ENCODE measurements around the gene CLDN1. TPM values are rescaled to one million over a fixed set of nuclear protein-coding genes. Genes with fewer than 3 reads are reported as not detected.

The CLDN1 gene
- total and polyA plus RNA-seq, 3 experiments from 2014 or later: 0.09 TPM; not detected in 2

GRCh38 chr3:190340071-190340470, 17.8 kb upstream of the CLDN1 start:
- Mint-ChIP-seq H3K4me1 (no peaks in the 10 kb centered on the region), H3K4me3 (no peak overlapping the region), H3K9me3 (peaks cover 0 to 4% (median 0%) of the 10 kb centered on the region in 5 donors), H3K36me3 (no peaks in the 10 kb centered on the region), H3K27me3 (peaks cover 0 to 6% of the 10 kb centered on the region in 2 donors), H3K27ac (no peak overlapping the region)
- Histone ChIP-seq H3K27ac (ENCODE audit: low read depth, low read length) (no peak overlapping the region), H3K9me3 (ENCODE audit: low read length) (no peaks in the 10 kb centered on the region), H3K4me3 (ENCODE audit: low read length) (no peak overlapping the region), H3K27me3 (ENCODE audit: insufficient read depth, low read length, poor library complexity, severe bottlenecking) (no peaks in the 10 kb centered on the region), H3K36me3 (ENCODE audit: insufficient read depth, low read length) (no peaks in the 10 kb centered on the region), H3K4me1 (ENCODE audit: insufficient read depth, low read length) (no peaks in the 10 kb centered on the region)
- DNase-seq: no peak
- ChIA-PET CTCF (interaction anchor here (1.1 kb wide), 1 partner anchor 18 kb away, joined by 3 read pairs; the partner anchor contains the start of gene CLDN1), POLR2A (no interaction called here)

- Histone ChIP-seq H3K9me3 (ENCODE audit: low read length) (no peaks in the 10 kb centered on the region), H3K27ac (ENCODE audit: low read depth, low read length) (no peak overlapping the region), H3K27me3 (ENCODE audit: insufficient read depth, low read length, poor library complexity, severe bottlenecking) (no peaks in the 10 kb centered on the region), H3K4me1 (ENCODE audit: insufficient read depth, low read length) (no peaks in the 10 kb centered on the region), H3K36me3 (ENCODE audit: insufficient read depth, low read length) (no peaks in the 10 kb centered on the region), H3K4me3 (ENCODE audit: low read length) (no peak overlapping the region)
- H3K36me3 Mint-ChIP-seq: no peaks in the 10 kb centered on the region
- DNase-seq: no peak
- H3K4me1 Mint-ChIP-seq: no peaks in the 10 kb centered on the region
- H3K27me3 Mint-ChIP-seq: peaks cover 1 to 3% of the 10 kb centered on the region in 2 donors
- CTCF ChIA-PET: interaction anchor here (1.6 kb wide), 1 partner anchor 17 kb away, joined by 6 read pairs; the partner anchor contains the start of gene CLDN1
- H3K4me3 Mint-ChIP-seq: no peak overlapping the region
- POLR2A ChIA-PET: no interaction called here
- peaks cover 0 to 4% (median 0%) of the 10 kb centered on the region in 5 donors for H3K9me3 Mint-ChIP-seq
- no peak overlapping the region for H3K27ac Mint-ChIP-seq
These were observed 16.9 kb upstream of the CLDN1 start for GRCh38 chr3:190339130-190339529.

GRCh38 chr3:190338717-190339116, 16.5 kb upstream of the CLDN1 start:
- H3K27me3 Mint-ChIP-seq: peaks cover 1 to 3% of the 10 kb centered on the region in 2 donors
- Histone ChIP-seq H3K4me3 (ENCODE audit: low read length) (no peak overlapping the region), H3K4me1 (ENCODE audit: insufficient read depth, low read length) (no peaks in the 10 kb centered on the region), H3K36me3 (ENCODE audit: insufficient read depth, low read length) (no peaks in the 10 kb centered on the region), H3K27me3 (ENCODE audit: insufficient read depth, low read length, poor library complexity, severe bottlenecking) (no peaks in the 10 kb centered on the region), H3K27ac (ENCODE audit: low read depth, low read length) (no peak overlapping the region), H3K9me3 (ENCODE audit: low read length) (no peaks in the 10 kb centered on the region)
- CTCF ChIA-PET: interaction anchor here (1.6 kb wide), 1 partner anchor 16 kb away, joined by 6 read pairs; the partner anchor contains the start of gene CLDN1
- no peak overlapping the region for H3K27ac Mint-ChIP-seq
- peaks cover 0 to 4% (median 0%) of the 10 kb centered on the region in 5 donors for H3K9me3 Mint-ChIP-seq
- H3K4me3 Mint-ChIP-seq: no peak overlapping the region
- H3K4me1 Mint-ChIP-seq: no peaks in the 10 kb centered on the region
- POLR2A ChIA-PET: no interaction called here
- DNase-seq: no peak
- no peaks in the 10 kb centered on the region for H3K36me3 Mint-ChIP-seq

- Histone ChIP-seq H3K27ac (ENCODE audit: low read depth, low read length) (no peak overlapping the region), H3K9me3 (ENCODE audit: low read length) (no peaks in the 10 kb centered on the region), H3K4me3 (ENCODE audit: low read length) (no peak overlapping the region), H3K4me1 (ENCODE audit: insufficient read depth, low read length) (no peaks in the 10 kb centered on the region), H3K36me3 (ENCODE audit: insufficient read depth, low read length) (no peaks in the 10 kb centered on the region), H3K27me3 (ENCODE audit: insufficient read depth, low read length, poor library complexity, severe bottlenecking) (no peaks in the 10 kb centered on the region)
- ChIA-PET POLR2A (no interaction called here), CTCF (interaction anchor here (0.6 kb wide), 1 partner anchor 15 kb away, joined by 3 read pairs; the partner anchor contains the start of gene CLDN1)
- Mint-ChIP-seq H3K4me1 (no peaks in the 10 kb centered on the region), H3K27me3 (peaks cover 3 to 4% of the 10 kb centered on the region in 2 donors), H3K36me3 (no peaks in the 10 kb centered on the region), H3K4me3 (no peak overlapping the region), H3K27ac (no peak overlapping the region), H3K9me3 (peaks cover 0 to 3% (median 0%) of the 10 kb centered on the region in 5 donors)
- DNase-seq: no peak
These were observed 15.1 kb upstream of the CLDN1 start for GRCh38 chr3:190337301-190337700.

GRCh38 chr3:190336516-190337189, 14.4 kb upstream of the CLDN1 start:
- Mint-ChIP-seq H3K4me1 (no peaks in the 10 kb centered on the region), H3K27me3 (peaks cover 3 to 4% of the 10 kb centered on the region in 2 donors), H3K4me3 (no peak overlapping the region), H3K9me3 (no peaks in the 10 kb centered on the region), H3K27ac (no peak overlapping the region), H3K36me3 (no peaks in the 10 kb centered on the region)
- CTCF ChIA-PET: interaction anchor here (0.6 kb wide), 1 partner anchor 14 kb away, joined by 3 read pairs; the partner anchor contains the start of gene CLDN1
- no peaks in the 10 kb centered on the region for H3K9me3 ChIP-seq (ENCODE audit: low read length)
- no peaks in the 10 kb centered on the region for H3K4me1 ChIP-seq (ENCODE audit: insufficient read depth, low read length)
- H3K27ac ChIP-seq (ENCODE audit: low read depth, low read length): no peak overlapping the region
- no peaks in the 10 kb centered on the region for H3K36me3 ChIP-seq (ENCODE audit: insufficient read depth, low read length)
- POLR2A ChIA-PET: no interaction called here
- DNase-seq: no peak
- no peaks in the 10 kb centered on the region for H3K27me3 ChIP-seq (ENCODE audit: insufficient read depth, low read length, poor library complexity, severe bottlenecking)
- no peak overlapping the region for H3K4me3 ChIP-seq (ENCODE audit: low read length)

GRCh38 chr3:190333961-190334360, 11.7 kb upstream of the CLDN1 start:
- ChIA-PET CTCF (interaction anchor here (1.2 kb wide), 1 partner anchor 12 kb away, joined by 5 read pairs; the partner anchor contains the start of gene CLDN1), POLR2A (no interaction called here)
- Mint-ChIP-seq H3K27me3 (peaks cover 4 to 6% of the 10 kb centered on the region in 2 donors), H3K27ac (no peak overlapping the region), H3K9me3 (no peaks in the 10 kb centered on the region), H3K36me3 (no peaks in the 10 kb centered on the region), H3K4me1 (no peaks in the 10 kb centered on the region), H3K4me3 (no peak overlapping the region)
- Histone ChIP-seq H3K27ac (ENCODE audit: low read depth, low read length) (no peak overlapping the region), H3K36me3 (ENCODE audit: insufficient read depth, low read length) (no peaks in the 10 kb centered on the region), H3K27me3 (ENCODE audit: insufficient read depth, low read length, poor library complexity, severe bottlenecking) (no peaks in the 10 kb centered on the region), H3K4me1 (ENCODE audit: insufficient read depth, low read length) (no peaks in the 10 kb centered on the region), H3K4me3 (ENCODE audit: low read length) (no peak overlapping the region), H3K9me3 (ENCODE audit: low read length) (no peaks in the 10 kb centered on the region)
- DNase-seq: no peak

DNA sequence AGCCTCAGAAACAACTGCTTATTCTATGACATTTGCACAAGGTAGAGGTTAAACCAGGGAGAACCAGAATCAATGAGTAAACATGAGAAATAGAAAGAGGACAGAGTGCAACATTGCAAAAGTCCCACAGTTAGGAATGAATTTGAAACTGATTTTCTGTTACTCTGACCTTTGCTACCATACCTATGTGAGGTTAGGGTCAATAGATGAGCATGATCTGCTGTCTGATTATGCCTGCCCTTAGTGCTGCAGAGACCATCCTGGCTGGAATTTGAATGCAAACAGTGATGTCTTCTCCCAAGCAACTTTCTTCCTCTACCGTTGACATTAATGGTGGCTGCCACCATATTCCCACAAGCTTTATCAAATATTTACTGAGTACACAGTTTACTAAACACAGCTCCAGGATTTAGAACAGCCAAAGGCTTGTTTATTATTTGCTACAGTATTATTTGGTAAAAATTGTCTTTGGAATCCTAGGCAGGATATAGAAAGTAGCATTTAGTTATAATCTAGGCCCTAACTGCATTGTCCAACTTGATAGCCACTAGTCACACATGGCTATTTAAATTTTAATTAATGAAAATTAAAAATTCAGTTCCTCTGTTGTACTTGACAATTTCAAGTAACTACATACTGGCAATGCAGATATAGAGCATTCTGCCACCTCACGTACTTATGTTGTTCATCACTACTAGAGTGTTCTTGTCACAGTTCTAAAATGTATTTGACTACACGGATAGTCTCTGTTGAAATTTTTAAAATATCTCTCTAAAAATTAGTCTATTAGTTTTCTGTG, 8.9 kb upstream of the CLDN1 start:
- peaks cover 5 to 24% of the 10 kb centered on the region in 2 donors for H3K27me3 Mint-ChIP-seq
- no peak overlapping the region for H3K4me3 ChIP-seq (ENCODE audit: low read length)
- no peaks in the 10 kb centered on the region for H3K27me3 ChIP-seq (ENCODE audit: insufficient read depth, low read length, poor library complexity, severe bottlenecking)
- no peak overlapping the region for H3K27ac ChIP-seq (ENCODE audit: low read depth, low read length)
- H3K4me1 Mint-ChIP-seq: no peaks in the 10 kb centered on the region
- H3K9me3 Mint-ChIP-seq: no peaks in the 10 kb centered on the region
- H3K9me3 ChIP-seq (ENCODE audit: low read length): no peaks in the 10 kb centered on the region
- ChIA-PET CTCF (no interaction called here), POLR2A (no interaction called here)
- no peaks in the 10 kb centered on the region for H3K36me3 ChIP-seq (ENCODE audit: insufficient read depth, low read length)
- no peaks in the 10 kb centered on the region for H3K36me3 Mint-ChIP-seq
- no peak for DNase-seq
- no peaks in the 10 kb centered on the region for H3K4me1 ChIP-seq (ENCODE audit: insufficient read depth, low read length)
- H3K27ac Mint-ChIP-seq: no peak overlapping the region
- H3K4me3 Mint-ChIP-seq: no peak overlapping the region

- H3K27ac Mint-ChIP-seq: no peak overlapping the region
- peaks cover 7% of the 10 kb centered on the region for H3K4me1 ChIP-seq (ENCODE audit: insufficient read depth, low read length)
- H3K27me3 Mint-ChIP-seq: peaks cover 20 to 49% of the 10 kb centered on the region in 2 donors
- peaks cover 0 to 4% (median 0%) of the 10 kb centered on the region in 3 donors for H3K36me3 Mint-ChIP-seq
- H3K27me3 ChIP-seq (ENCODE audit: insufficient read depth, low read length, poor library complexity, severe bottlenecking): peaks cover 8% of the 10 kb centered on the region
- H3K36me3 ChIP-seq (ENCODE audit: insufficient read depth, low read length): no peaks in the 10 kb centered on the region
- CTCF ChIA-PET: no interaction called here
- no peaks in the 10 kb centered on the region for H3K9me3 ChIP-seq (ENCODE audit: low read length)
- no peak overlapping the region for H3K4me3 Mint-ChIP-seq
- DNase-seq: no peak
- no peak overlapping the region for H3K27ac ChIP-seq (ENCODE audit: low read depth, low read length)
- H3K9me3 Mint-ChIP-seq: no peaks in the 10 kb centered on the region
- H3K4me1 Mint-ChIP-seq: peaks cover 8 to 12% (median 9%) of the 10 kb centered on the region in 3 donors
- no peak overlapping the region for H3K4me3 ChIP-seq (ENCODE audit: low read length)
- POLR2A ChIA-PET: no interaction called here
These were observed 4.7 kb upstream of the CLDN1 start for GRCh38 chr3:190326930-190327329.
